Lower leg skin (tissue), 4 donors: ENCODE measurements around the gene VAT1L. TPM values are rescaled to one million over a fixed set of nuclear protein-coding genes. Genes with fewer than 3 reads are reported as not detected.

Experiments
- DNase-seq, 2 donors: peaks; one replicate each; pipeline ENCODE4 v3.0.0-alpha.2; 2019; ENCODE audit warnings: low spot score in 2 of 2
- H3K4me3 ChIP-seq: fragments of 200-600 bp; sonication (generic); 2 replicates; pipeline ENCODE4 v1.5.1; 2017; ENCODE audit warnings: mild to moderate bottlenecking, low read depth; ENCODE audit not compliant: poor library complexity, severe bottlenecking
- POLR2A ChIP-seq, 2 donors: fragments of 450-650 bp; IDR thresholded peaks; one replicate each; pipeline ENCODE4 v1.6.1; 2016 to 2017; ENCODE audit warnings: antibody characterized with exemption in 2 of 2, mild to moderate bottlenecking in 1 of 2, moderate library complexity in 1 of 2
- WGBS, 2 donors: methylation state at CpG; one replicate each; pipeline ENCODE4 v1.1.5; 2018; 5-methylcytosine and 5-hydroxymethylcytosine counted together
- intact Hi-C: fragments of 100-400 bp; cut with DNase I; formaldehyde crosslinking; loops from one replicate; pipeline ENCODE4 v1.15.0; 2023; ENCODE audit warnings: low total_unique reads
- total RNA-seq, 4 donors: library from RNA; depleted of rRNA; stranded (reverse); fragments of >200 nt; gene quantifications; one replicate each; pipeline ENCODE4 v1.1.0, GENCODE V29; 2016
- TF ChIP-seq, protein P1 (sequence below), 3 donors: fragments of 450-650 bp; IDR thresholded peaks; one replicate each; pipeline ENCODE4 v1.5.1; 2016; ENCODE audit warnings: antibody characterized with exemption in 3 of 3, mild to moderate bottlenecking in 3 of 3, moderate library complexity in 2 of 3

Gene VAT1L
- total RNA-seq, 4 donors from 2014 or later: 0.10 to 0.36 TPM; not detected in 2

DNA sequence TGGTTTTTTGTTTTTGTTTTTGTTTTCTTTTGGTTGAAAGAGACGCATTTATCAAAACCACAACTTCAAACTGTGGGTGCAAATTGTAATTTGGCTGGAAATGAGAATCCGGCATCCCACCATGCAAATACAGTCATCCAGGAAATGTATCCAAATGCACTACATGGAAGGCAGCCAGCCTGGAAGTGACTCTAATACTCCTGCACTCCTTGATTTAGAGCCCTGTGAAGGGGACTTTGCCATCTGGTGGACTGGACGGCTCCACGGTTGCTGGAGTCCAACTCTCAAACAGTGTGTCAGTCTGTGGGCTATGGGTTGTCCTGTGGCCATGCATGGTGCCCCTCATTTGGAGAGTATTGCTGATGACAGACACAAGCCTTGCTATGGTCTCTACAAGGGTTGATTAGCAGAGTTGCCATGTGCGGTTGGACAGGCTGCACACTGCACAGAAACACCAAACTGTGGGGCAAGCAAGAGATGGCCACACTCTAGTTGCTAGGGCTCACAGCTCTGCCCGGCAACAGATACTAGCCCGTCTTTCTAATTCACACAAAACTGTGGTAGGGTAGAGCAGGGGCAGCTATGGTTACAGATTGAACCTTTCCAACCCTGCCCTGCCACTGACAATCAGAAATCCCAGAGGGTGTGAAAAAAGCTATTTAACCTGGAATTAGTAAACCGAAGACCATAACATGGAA, 62.4 kb downstream of the VAT1L start:
- H3K4me3 ChIP-seq: no peak overlapping the region
- intact Hi-C loops: no loop called here
- peak in 1 of 2 donors; percentile 26 for DNase-seq
- TF ChIP-seq POLR2A (IDR thresholded peaks at IDR 0.05): no peak
- TF ChIP-seq, protein P1, sequence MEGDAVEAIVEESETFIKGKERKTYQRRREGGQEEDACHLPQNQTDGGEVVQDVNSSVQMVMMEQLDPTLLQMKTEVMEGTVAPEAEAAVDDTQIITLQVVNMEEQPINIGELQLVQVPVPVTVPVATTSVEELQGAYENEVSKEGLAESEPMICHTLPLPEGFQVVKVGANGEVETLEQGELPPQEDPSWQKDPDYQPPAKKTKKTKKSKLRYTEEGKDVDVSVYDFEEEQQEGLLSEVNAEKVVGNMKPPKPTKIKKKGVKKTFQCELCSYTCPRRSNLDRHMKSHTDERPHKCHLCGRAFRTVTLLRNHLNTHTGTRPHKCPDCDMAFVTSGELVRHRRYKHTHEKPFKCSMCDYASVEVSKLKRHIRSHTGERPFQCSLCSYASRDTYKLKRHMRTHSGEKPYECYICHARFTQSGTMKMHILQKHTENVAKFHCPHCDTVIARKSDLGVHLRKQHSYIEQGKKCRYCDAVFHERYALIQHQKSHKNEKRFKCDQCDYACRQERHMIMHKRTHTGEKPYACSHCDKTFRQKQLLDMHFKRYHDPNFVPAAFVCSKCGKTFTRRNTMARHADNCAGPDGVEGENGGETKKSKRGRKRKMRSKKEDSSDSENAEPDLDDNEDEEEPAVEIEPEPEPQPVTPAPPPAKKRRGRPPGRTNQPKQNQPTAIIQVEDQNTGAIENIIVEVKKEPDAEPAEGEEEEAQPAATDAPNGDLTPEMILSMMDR (IDR thresholded peaks at IDR 0.05): no peak
- WGBS, 2 donors: 77 to 81% methylated on average over 8 of the region's 8 CpGs

DNA sequence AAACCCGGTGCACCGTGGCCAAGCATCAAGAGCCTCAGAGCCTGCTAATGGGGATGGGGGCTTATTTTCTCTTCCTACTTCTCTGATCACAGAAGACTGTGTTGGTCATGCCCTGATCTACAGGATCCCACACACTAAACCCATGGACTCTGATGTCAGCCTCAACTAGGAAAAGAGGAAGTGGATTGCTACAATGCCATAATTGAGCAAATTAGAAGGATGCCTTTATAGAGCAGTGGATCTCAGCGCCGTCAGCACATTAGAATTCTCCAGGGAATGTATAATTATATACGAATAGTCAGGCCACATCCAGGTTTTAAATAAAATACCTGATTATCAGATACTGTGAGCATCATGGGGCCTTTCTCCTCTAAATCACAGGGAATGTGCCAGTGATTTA, 64.8 kb downstream of the VAT1L start:
- no peak overlapping the region for H3K4me3 ChIP-seq
- TF ChIP-seq, protein P1 (IDR thresholded peaks at IDR 0.05): no peak
- TF ChIP-seq POLR2A (IDR thresholded peaks at IDR 0.05): no peak
- intact Hi-C loops: no loop called here
- WGBS, 2 donors: 78 to 87% methylated on average over 5 of the region's 5 CpGs
- no peak for DNase-seq

DNA sequence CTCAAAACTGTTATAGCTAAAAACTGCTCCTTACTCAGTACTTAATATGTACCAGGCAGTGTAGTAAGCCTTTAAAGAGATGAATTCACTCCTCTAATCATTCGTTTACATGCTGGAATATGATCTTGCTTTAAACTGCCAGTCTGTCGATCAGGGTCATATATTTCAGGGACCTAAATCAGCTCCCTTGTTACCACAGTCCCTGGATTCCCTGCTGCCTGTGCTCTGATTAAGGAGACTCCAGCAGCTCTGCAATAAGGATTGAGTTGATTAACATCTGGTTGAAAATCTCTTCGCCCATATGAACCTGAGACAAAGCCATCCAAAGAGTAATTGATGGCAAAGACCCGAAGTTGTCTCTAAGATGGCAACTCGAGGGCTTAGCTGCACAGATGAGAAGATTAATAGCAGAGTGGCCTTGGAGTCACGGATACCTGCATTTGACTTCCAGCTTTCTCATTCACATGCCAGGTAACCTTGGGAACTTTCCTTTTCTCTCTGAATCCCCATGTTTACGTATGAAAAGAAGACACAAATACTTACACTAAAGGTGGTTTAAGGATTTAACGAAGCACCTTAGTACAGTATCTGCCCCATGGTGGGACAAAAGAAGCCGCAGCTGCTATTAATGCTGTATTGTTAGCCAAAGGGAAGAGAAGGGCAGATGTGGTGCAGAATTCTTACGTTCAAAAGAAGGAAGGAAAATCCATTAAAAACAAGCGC, 68.2 kb downstream of the VAT1L start:
- peak in 1 of 2 donors; percentile 12 for DNase-seq
- intact Hi-C loops: no loop called here
- 59 to 69% methylated on average over 11 of the region's 11 CpGs for WGBS, 2 donors
- TF ChIP-seq, protein P1 (IDR thresholded peaks at IDR 0.05): no peak
- TF ChIP-seq POLR2A (IDR thresholded peaks at IDR 0.05): no peak
- H3K4me3 ChIP-seq: no peak overlapping the region

DNA sequence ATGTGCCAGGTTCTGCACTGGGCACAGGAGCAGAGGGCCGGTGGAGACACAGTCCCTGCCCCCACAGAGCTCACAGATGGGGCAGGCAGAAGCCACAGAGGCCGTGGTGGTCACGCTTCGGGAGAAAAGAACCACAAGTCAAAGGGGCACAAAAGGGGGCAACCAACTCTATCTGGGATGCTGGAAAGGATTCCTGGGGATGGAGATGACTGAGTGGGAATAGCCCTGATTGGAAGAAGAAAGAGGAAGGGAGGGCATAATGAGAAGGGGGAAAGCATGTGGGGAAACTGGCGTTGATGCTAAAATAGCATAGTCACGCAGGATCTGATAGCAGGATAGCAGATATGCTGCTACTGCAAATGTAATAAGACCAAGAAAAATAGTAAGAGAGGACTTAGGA, 69.7 kb downstream of the VAT1L start:
- TF ChIP-seq POLR2A (IDR thresholded peaks at IDR 0.05): no peak
- TF ChIP-seq, protein P1 (IDR thresholded peaks at IDR 0.05): no peak
- WGBS, 2 donors: 74 to 75% methylated on average over 6 of the region's 6 CpGs
- intact Hi-C loops: no loop called here
- no peak overlapping the region for H3K4me3 ChIP-seq
- DNase-seq: peak in 1 of 2 donors; percentile 18

DNA sequence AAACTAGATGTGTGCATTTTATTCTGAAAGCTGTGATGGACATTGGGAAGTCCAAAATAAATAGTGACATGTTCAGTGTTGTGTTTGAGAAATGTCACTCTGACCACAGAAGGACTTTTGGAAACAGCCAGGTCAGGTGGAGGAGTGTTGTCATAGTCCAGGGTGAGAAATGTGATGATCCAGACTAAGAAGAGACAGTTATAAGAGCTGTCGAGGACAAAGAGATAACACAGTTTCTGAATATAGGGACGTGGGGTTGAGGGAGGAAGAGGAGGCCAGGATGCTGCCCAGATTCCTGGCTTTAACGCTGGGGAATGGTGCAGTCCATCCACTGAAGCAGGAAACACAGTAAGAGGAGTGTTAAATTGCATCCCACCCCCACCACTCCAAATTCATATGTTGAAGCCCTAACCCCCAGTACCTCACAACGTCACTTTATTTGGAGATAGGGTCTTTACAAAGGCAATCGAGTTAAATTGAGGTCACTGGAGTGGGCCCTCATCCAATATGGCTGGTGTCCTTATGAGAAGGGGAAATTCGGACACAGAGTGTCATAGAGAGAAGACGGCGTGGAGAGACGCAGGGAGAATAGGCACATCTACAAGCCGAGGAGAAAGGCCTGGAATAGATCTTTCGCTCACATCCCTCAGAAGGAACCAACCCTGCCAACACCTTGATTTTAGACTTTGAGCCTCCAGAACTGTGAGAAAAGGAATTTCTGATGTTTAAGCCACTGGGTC, 71.3 kb downstream of the VAT1L start:
- WGBS, 2 donors: 82 to 87% methylated on average over 11 of the region's 11 CpGs
- intact Hi-C loops: no loop called here
- no peak overlapping the region for H3K4me3 ChIP-seq
- no peak for TF ChIP-seq POLR2A (IDR thresholded peaks at IDR 0.05)
- TF ChIP-seq, protein P1 (IDR thresholded peaks at IDR 0.05): no peak
- peak in 1 of 2 donors; percentile 13 for DNase-seq
